GM13977 (cell line): ENCODE results near the gene SNTA1.
A peak's percentile ranks its signal among the peaks of the same experiment; 100 is the strongest.

Experiments used
- DNase-seq: peaks from one replicate; pipeline ENCODE4 v3.0.0; 2012; ENCODE audit warnings: low spot score
- CTCF ChIP-seq: IDR thresholded peaks from 2 replicates; pipeline ENCODE4 v1.5.1; 2012; ENCODE audit warnings: mild to moderate bottlenecking, control low read depth; ENCODE audit not compliant: insufficient read depth; ENCODE audit errors: extremely low read depth, missing control alignments
- in situ Hi-C: fragments of 300-500 bp; cut with MboI; formaldehyde crosslinking; loops from one replicate; pipeline ENCODE4 v1.12.0; 2022; ENCODE audit warnings: low sequenced_read_pairs, low pct_unique_long_range_greater_than_20kb, mixed read lengths, inconsistent platforms; ENCODE audit not compliant: unreplicated experiment

Gene SNTA1

GRCh38 chr20:33401921-33402369 lies 41.6 kb downstream of the SNTA1 start:
- TF ChIP-seq CTCF = no peak
- in situ Hi-C loops = no loop called here
- DNase-seq = no peak

GRCh38 chr20:33401184-33401920 lies 42.2 kb downstream of the SNTA1 start, which contains the start of gene CDK5RAP1:
TSS of gene CDK5RAP1 (minus strand) at chr20:33401519. CDS start at chr20:33397064, 4,455 bp downstream.
- TF ChIP-seq CTCF = no peak
- in situ Hi-C loops = no loop called here
- peak; percentile 89 for DNase-seq

GRCh38 chr20:33400812-33401183 lies 42.8 kb downstream of the SNTA1 start:
- in situ Hi-C loops = no loop called here
- no peak for DNase-seq
- no peak for TF ChIP-seq CTCF

GRCh38 chr20:33399924-33400323 lies 43.6 kb downstream of the SNTA1 start:
- in situ Hi-C loops = no loop called here
- TF ChIP-seq CTCF = no peak
- DNase-seq = no peak

- in situ Hi-C loops = no loop called here
- no peak for DNase-seq
- no peak for TF ChIP-seq CTCF
Measured at GRCh38 chr20:33394718-33395117, 48.8 kb downstream of the SNTA1 start.

- DNase-seq = no peak
- in situ Hi-C loops = no loop called here
- TF ChIP-seq CTCF = no peak
Measured at GRCh38 chr20:33393609-33394008, 50.0 kb downstream of the SNTA1 start.
